HUES6 (cell line): ENCODE data around the gene RELN.

Source experiments
- H3K27ac ChIP-seq: 2 replicates; pipeline ENCODE4 v1.7.0; 2013; ENCODE audit warnings: low read depth, mild to moderate bottlenecking, low read length, inconsistent platforms
- H3K27me3 ChIP-seq: 2 replicates; pipeline ENCODE4 v1.6.1; 2013; ENCODE audit warnings: low read length; ENCODE audit not compliant: control insufficient read depth, insufficient read depth
- H3K36me3 ChIP-seq: 2 replicates; pipeline ENCODE4 v1.6.1; 2013; ENCODE audit warnings: low read length; ENCODE audit not compliant: control insufficient read depth, insufficient read depth
- H3K4me1 ChIP-seq: 2 replicates; pipeline ENCODE4 v1.6.1; 2013; ENCODE audit warnings: low read length; ENCODE audit not compliant: control insufficient read depth, insufficient read depth
- H3K4me3 ChIP-seq: 2 replicates; pipeline ENCODE4 v1.5.1; 2013; ENCODE audit warnings: low read depth, low read length
- H3K9ac ChIP-seq: one replicate; pipeline ENCODE4 v1.6.1; 2013; ENCODE audit warnings: mild to moderate bottlenecking, low read length
- H3K9me3 ChIP-seq: 2 replicates; pipeline ENCODE4 v1.6.1; 2013; ENCODE audit warnings: low read depth, low read length; ENCODE audit not compliant: control insufficient read depth, insufficient read depth

Gene RELN

DNA sequence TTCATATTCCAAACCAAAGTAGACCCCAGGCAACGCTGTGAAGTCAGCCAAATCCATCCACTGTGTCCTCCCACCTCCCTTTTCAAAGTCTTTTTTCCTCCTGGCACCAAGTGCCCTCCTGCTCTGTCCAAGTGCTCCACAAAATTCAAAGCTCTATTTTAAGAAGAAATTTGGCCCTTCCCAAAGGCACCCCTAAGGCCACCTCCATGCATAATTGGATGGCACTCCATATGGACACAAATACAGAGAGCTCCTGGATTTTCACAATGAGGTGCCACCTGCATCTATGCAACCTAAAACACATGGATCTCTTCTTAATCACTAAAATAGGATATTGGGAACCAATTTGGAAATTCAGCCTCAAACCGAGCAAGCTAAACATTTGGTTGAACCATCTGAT, 121.6 kb downstream of the RELN start:
- Histone ChIP-seq H3K36me3 (no peaks in the 10 kb centered on the region), H3K4me1 (no peaks in the 10 kb centered on the region), H3K4me3 (no peak overlapping the region), H3K9me3 (no peaks in the 10 kb centered on the region), H3K27ac (no peak overlapping the region), H3K27me3 (no peaks in the 10 kb centered on the region; the same call in 1 of the 2 replicates), H3K9ac (no peak overlapping the region)

DNA sequence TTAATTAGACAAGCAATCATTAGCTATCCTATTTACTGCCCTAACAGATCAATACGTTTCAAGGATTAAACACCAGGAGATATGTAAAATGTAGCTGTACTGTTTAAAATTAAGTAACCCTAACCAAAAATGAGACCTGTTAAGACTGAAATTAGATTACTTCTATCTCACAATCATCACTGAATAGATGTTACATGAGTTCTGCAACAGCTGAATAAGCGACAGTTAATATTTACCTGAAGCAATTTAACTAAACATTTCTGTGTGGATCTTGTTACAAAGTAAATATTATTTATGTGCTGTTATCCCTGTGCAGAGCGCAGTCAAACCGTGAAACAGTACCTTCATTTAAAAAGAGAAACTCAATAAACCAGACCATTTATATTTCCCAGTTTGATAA, 122.5 kb downstream of the RELN start:
- H3K36me3 ChIP-seq: no peaks in the 10 kb centered on the region
- H3K27me3 ChIP-seq: no peaks in the 10 kb centered on the region; the same call in 1 of the 2 replicates
- H3K9me3 ChIP-seq: no peaks in the 10 kb centered on the region
- no peak overlapping the region for H3K27ac ChIP-seq
- no peak overlapping the region for H3K4me3 ChIP-seq
- H3K4me1 ChIP-seq: no peaks in the 10 kb centered on the region
- H3K9ac ChIP-seq: no peak overlapping the region

DNA sequence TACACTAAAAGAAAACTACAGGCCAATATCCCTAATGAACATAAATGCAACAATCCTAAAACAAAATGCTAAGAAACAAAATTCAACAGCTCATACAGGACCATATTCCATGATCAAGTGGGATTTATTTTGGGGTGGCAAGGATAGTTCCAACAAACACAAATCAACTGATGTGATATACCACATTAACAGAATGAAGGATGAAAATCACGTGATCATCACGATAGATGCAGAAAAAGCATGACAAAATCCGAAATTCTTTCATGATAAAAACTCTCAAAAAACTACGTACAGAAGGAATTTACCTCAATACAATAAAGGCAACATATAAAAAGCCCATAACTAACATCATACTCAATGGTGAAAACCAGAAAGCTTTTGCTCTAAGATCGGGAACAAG, 124.0 kb downstream of the RELN start:
- Histone ChIP-seq H3K4me1 (no peaks in the 10 kb centered on the region), H3K36me3 (no peaks in the 10 kb centered on the region), H3K27me3 (no peaks in the 10 kb centered on the region; the same call in 1 of the 2 replicates), H3K9me3 (no peaks in the 10 kb centered on the region), H3K4me3 (no peak overlapping the region), H3K27ac (no peak overlapping the region), H3K9ac (no peak overlapping the region)

DNA sequence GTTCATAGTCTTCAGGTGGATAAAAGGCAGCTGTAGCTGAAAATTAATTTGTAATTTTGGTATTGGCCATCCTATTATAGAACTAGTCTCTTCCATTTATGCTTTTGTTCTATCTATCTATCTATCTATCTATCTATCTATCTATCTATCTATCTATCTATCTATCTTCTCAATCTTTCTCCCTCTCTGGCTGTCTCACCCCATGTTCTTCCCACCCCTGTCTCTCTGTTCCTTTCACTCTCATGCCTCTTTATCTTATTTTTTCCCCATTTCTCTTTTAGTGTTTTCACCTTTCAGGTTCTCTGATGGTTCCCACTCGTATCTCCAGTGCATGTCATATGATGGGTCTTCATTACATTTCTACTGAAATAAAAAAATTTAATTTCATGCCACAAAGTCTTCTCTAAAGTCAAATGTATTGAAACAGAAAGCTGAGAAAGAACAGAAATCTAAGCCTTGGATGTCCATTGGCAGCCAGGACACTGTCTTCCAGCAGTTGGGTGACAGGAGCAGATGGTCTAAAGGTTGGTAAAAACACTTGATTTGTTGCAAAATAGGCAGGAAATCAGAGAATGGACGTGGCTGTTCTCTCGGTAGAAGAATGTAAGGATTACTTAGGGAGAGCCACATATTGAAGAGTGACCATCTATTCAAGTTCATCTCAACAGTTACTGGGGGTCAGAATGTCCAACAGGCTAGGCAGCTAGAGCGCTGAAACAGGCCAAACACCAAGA, 127.0 kb downstream of the RELN start:
- no peak overlapping the region for H3K27ac ChIP-seq
- no peaks in the 10 kb centered on the region; the same call in 1 of the 2 replicates for H3K27me3 ChIP-seq
- no peaks in the 10 kb centered on the region for H3K36me3 ChIP-seq
- no peak overlapping the region for H3K9ac ChIP-seq
- H3K4me1 ChIP-seq: no peaks in the 10 kb centered on the region; the same call in 1 of the 2 replicates
- H3K4me3 ChIP-seq: no peak overlapping the region
- H3K9me3 ChIP-seq: no peaks in the 10 kb centered on the region

DNA sequence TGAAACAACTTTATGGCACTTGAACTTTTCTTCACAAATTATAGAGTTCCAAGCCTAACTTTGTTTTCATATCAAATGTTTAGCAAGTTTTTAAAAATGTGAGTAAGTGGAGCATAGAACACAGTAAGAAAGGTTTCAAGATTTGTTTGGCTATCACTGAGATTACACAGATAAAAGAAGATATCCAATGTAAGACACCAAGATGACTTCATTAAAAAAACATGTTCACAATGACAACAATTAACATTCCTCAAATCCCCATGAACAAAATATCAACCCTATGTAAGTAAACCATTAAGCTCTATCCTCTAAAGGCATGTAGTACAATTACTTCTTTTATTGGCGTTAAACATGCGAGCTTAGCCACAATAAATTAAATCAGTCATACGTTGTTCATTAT, 129.7 kb downstream of the RELN start:
- Histone ChIP-seq H3K9ac (no peak overlapping the region), H3K27me3 (no peaks in the 10 kb centered on the region; the same call in 1 of the 2 replicates), H3K4me3 (no peak overlapping the region), H3K9me3 (no peaks in the 10 kb centered on the region), H3K27ac (no peak overlapping the region), H3K4me1 (no peaks in the 10 kb centered on the region; the same call in 1 of the 2 replicates), H3K36me3 (no peaks in the 10 kb centered on the region)

DNA sequence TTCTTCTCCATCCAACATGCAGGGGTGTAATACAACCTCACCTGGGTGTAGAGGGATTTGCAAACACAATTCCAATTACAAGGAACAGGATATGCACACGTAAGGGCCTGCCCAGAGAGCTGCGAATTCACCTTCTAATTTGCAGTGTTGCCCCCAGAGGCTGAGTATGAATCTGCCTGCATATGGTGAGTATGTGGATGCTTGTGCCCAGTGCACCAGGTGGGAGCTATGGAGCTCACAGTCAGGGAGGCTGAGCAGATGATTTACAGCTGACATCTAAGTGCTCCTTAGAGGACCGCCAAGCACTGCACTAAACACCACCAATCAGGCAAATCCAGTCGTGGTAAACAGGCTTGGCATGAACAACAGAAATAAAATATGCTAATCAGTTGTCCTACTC, 132.0 kb downstream of the RELN start:
- H3K36me3 ChIP-seq: no peaks in the 10 kb centered on the region
- H3K4me3 ChIP-seq: no peak overlapping the region
- H3K9me3 ChIP-seq: no peaks in the 10 kb centered on the region
- no peaks in the 10 kb centered on the region; the same call in 1 of the 2 replicates for H3K27me3 ChIP-seq
- H3K27ac ChIP-seq: no peak overlapping the region
- H3K9ac ChIP-seq: no peak overlapping the region
- no peaks in the 10 kb centered on the region; the same call in 1 of the 2 replicates for H3K4me1 ChIP-seq

DNA sequence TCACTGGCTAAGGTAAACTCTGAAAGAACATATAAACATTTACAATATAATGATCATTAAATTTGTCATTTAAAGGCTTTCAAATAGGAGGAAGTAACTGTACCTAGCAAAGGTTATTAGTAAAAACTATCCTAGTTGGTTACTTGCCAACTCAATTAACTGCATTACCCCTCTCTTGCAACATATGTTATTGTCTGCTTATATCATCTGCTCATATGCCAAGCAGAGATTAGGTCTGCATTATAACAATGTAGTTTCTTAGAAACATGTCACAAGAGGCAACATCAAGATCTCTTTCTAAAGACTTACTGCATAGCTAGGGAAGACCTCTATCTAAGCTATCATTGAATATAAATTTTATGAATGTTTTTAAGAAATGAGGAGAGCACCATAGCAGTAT, 132.5 kb downstream of the RELN start:
- H3K36me3 ChIP-seq: no peaks in the 10 kb centered on the region
- H3K27ac ChIP-seq: no peak overlapping the region
- no peaks in the 10 kb centered on the region; the same call in 1 of the 2 replicates for H3K4me1 ChIP-seq
- no peaks in the 10 kb centered on the region; the same call in 1 of the 2 replicates for H3K27me3 ChIP-seq
- H3K9me3 ChIP-seq: no peaks in the 10 kb centered on the region
- no peak overlapping the region for H3K9ac ChIP-seq
- H3K4me3 ChIP-seq: no peak overlapping the region

DNA sequence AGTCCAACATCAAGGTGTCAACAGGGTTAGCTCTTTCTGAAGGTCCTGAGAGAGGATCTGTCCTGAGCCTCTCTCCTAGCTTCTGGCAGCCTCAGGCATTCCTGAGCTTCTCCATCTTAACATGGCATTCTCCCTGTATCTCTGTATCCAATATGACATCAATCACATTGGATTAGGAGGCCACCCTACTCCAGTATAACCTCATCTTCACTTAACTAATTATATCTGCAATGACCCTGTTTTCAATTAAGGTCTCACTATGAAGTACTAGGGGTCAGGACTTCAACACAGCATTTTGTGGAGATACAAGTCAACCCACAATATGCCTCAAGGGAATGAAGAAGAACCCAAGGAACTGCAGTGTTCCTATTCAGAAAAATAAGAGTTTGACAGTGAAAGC, 133.8 kb downstream of the RELN start:
- Histone ChIP-seq H3K9me3 (no peaks in the 10 kb centered on the region), H3K4me1 (no peaks in the 10 kb centered on the region; the same call in 1 of the 2 replicates), H3K27me3 (no peaks in the 10 kb centered on the region; the same call in 1 of the 2 replicates), H3K27ac (no peak overlapping the region), H3K4me3 (no peak overlapping the region), H3K9ac (no peak overlapping the region), H3K36me3 (no peaks in the 10 kb centered on the region)

DNA sequence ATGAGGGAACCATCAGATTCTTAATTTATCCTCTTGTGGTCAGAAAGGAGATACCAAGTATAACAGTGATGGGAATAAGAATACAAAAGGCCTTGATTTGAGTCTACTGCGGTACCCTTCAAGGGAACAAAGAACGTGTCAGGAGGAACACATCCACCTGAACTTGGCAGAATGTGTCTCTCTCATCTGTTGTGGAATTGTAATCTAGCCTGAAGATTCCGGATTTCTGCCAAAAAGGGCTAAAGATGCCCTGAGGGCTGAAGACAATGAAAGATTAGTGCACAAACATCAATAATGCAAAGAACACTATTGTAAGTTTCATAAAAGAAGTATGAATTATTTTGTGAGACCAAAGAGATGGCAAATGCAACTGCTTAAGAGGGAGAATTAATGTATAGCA, 134.8 kb downstream of the RELN start:
- H3K4me1 ChIP-seq: no peaks in the 10 kb centered on the region; the same call in 1 of the 2 replicates
- no peak overlapping the region for H3K27ac ChIP-seq
- no peaks in the 10 kb centered on the region for H3K36me3 ChIP-seq
- H3K9ac ChIP-seq: no peak overlapping the region
- no peaks in the 10 kb centered on the region for H3K9me3 ChIP-seq
- no peak overlapping the region for H3K4me3 ChIP-seq
- no peaks in the 10 kb centered on the region; the same call in 1 of the 2 replicates for H3K27me3 ChIP-seq

DNA sequence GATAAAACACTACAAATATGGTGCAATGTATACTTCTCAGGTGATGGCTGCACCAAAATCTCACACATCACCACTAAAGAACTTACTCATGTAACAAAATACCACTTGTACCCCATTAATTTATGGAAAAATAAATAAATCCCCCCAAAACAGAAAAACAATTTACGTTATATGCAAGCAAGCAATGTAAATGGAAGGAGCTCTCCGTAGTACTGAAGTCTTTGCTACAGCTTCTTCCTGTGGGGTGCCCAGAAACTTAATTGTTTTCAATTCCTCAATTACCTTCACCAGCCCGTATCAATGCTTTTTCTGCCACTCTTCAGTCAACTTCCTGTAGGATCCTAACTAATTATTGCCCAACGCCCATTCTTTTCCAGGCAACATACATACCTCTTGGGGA, 138.1 kb downstream of the RELN start:
- Histone ChIP-seq H3K27me3 (no peaks in the 10 kb centered on the region), H3K4me1 (no peaks in the 10 kb centered on the region), H3K4me3 (no peak overlapping the region), H3K9me3 (no peaks in the 10 kb centered on the region), H3K27ac (no peak overlapping the region), H3K36me3 (no peaks in the 10 kb centered on the region), H3K9ac (no peak overlapping the region)

DNA sequence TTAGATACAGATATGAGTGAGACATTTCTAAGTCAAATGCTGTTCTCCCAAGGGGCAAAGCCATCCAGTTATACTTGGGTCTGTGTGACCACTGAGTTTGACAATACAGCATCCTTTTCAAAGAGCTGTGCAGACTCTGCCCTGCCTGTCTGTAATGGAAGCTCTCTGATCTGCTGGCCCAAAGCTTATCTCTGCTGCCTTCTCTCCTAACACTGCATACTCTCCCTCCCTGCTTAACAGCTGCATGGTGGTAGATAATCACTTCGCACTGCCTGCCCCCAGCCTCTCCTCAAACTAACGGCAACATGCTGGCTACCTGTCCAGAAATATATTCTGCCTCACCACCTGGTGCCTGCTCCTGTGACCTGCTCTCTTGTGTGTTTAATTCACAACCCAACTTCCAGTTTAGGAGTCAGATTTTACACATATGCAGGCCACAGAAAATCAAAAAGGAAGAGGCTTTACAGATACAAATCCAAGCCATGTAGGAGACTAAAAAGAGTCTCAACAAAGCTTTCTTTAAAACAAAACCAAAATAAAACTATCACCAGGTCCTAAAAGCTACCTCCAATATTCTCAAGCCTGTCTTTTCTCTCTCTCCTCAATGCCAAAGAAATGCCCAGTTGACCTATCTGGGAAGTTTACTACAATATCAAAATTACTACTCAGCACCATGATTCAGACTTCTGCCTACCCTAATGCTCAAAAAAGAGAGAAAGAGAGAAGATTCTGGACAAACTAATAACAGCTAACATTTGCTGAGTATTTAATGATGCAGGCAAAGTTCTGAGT, 145.6 kb downstream of the RELN start:
- H3K4me1 ChIP-seq: no peaks in the 10 kb centered on the region
- no peaks in the 10 kb centered on the region for H3K36me3 ChIP-seq
- H3K4me3 ChIP-seq: no peak overlapping the region
- H3K27me3 ChIP-seq: no peaks in the 10 kb centered on the region; the same call in 1 of the 2 replicates
- H3K27ac ChIP-seq: no peak overlapping the region
- H3K9ac ChIP-seq: no peak overlapping the region
- no peaks in the 10 kb centered on the region for H3K9me3 ChIP-seq
